Measurements from ENCODE around the gene CFDP1.
"Not testable (repeated sequence)": the region's sequence is repeated elsewhere in the genome, so short reads cannot be mapped to it uniquely, and the experiment has no call there.

DNA sequence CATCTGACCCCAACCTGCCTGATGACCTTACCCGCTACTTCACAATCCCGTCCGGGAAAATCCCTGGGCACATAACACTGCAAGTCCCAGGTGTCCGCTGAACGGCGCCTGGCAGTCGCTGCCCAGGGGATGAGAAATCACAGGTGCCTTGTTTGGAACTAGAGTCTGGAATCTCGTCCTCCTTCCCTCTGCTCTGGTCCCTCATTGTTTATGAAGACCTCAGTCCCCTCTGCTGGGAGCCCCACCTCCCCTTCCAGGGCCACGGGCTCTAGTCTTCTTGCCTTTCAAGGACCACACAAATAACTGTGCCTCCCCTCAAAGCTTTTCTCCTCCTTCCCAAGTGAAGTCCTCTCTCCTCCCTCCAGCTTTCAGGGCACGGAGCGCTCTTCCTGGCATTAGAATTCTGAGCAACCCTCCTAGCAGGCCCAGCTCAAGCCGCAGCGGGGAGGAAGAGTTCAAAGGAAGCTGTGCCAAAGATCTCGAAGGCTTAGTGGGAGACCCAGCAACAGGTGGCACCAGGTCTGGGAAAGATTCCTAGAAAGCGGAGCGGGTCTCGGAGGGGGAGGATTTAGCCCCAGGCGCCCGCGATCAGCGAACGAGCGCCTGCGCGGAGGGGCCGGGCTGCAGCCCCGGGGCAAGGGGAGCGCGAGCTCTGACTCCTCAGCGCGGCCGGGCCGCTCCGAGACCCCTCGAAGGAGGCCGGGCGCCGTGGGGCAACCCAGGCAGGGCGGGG lies 30.3 kb upstream of the CFDP1 start:
- not testable (repeated sequence) for TF ChIP-seq POLR2A, CTCF (IDR thresholded peaks at IDR 0.05)
